Fibroblast of lung (primary cell): ENCODE results near the gene STK35.

Source experiments
- CTCF ChIP-seq, 2 donors: IDR thresholded peaks in 1 of 2; conservative IDR thresholded peaks in 1 of 2; 1 replicate in 1 of 2; 2 replicates in 1 of 2; pipeline ENCODE4 v1.5.1; 2011 to 2012; ENCODE audit warnings: low read length in 2 of 2, control low read depth in 1 of 2, inconsistent platforms in 1 of 2, low read depth in 1 of 2, mild to moderate bottlenecking in 1 of 2
- EZH2 ChIP-seq: IDR thresholded peaks from 2 replicates; pipeline ENCODE4 v1.5.1; 2012; ENCODE audit warnings: low read length, control low read depth, mild to moderate bottlenecking; ENCODE audit errors: missing control alignments

GRCh38 chr20:2066461-2067122 is 35.0 kb upstream of the STK35 start:
- TF ChIP-seq CTCF (conservative IDR thresholded peaks at IDR 0.05 in 1 of 2, IDR thresholded peaks at IDR 0.05 in 1 of 2; ENCODE audit: low read depth in 1 of 2, low read length in 2 of 2) = no peak
- no peak for TF ChIP-seq EZH2
